Endodermal cell (in vitro differentiated cells): Measurements from ENCODE around the gene RAB18. TPM values are rescaled to one million over a fixed set of nuclear protein-coding genes. Genes with fewer than 3 reads are reported as not detected.

Experiments
- DNase-seq: peaks from one replicate; pipeline ENCODE4 v3.0.0-alpha.2; 2017
- H3K27ac ChIP-seq: 2 replicates; pipeline ENCODE4 v1.5.1; 2013; ENCODE audit warnings: mild to moderate bottlenecking, low read depth, low read length, moderate library complexity
- H3K27me3 ChIP-seq: 2 replicates; pipeline ENCODE4 v1.6.1; 2013; ENCODE audit warnings: mild to moderate bottlenecking, low read length, moderate library complexity; ENCODE audit not compliant: insufficient read depth, control insufficient read depth, poor library complexity, severe bottlenecking
- H3K36me3 ChIP-seq: 2 replicates; pipeline ENCODE4 v1.7.0; 2013; ENCODE audit warnings: mild to moderate bottlenecking, low read length, moderate library complexity; ENCODE audit not compliant: control insufficient read depth, insufficient read depth
- H3K4me1 ChIP-seq: one replicate; pipeline ENCODE4 v1.7.0; 2013; ENCODE audit warnings: low read length; ENCODE audit not compliant: control insufficient read depth, insufficient read depth
- H3K4me3 ChIP-seq: 2 replicates; pipeline ENCODE4 v1.5.1; 2013; ENCODE audit warnings: mild to moderate bottlenecking, low read length, moderate library complexity
- H3K9ac ChIP-seq: 2 replicates; pipeline ENCODE4 v1.6.1; 2013; ENCODE audit warnings: mild to moderate bottlenecking, low read length, moderate library complexity; ENCODE audit not compliant: poor library complexity, severe bottlenecking; ENCODE audit errors: extremely low read depth
- H3K9me3 ChIP-seq: 2 replicates; pipeline ENCODE4 v1.6.1; 2013; ENCODE audit warnings: mild to moderate bottlenecking, low read length, moderate library complexity; ENCODE audit not compliant: control insufficient read depth
- H3K27ac Mint-ChIP-seq: 2 replicates; pipeline ENCODE4 v1.8.0; 2020; ENCODE audit warnings: mixed read lengths
- H3K27me3 Mint-ChIP-seq: 2 replicates; pipeline ENCODE4 v1.8.0; 2021; ENCODE audit warnings: mild to moderate bottlenecking, mixed read lengths; ENCODE audit not compliant: insufficient read depth
- H3K36me3 Mint-ChIP-seq: 2 replicates; pipeline ENCODE4 v1.8.0; 2020; ENCODE audit warnings: low read depth, mixed read lengths
- H3K4me1 Mint-ChIP-seq: 2 replicates; pipeline ENCODE4 v1.8.0; 2020; ENCODE audit warnings: mixed read lengths
- H3K4me3 Mint-ChIP-seq: 2 replicates; pipeline ENCODE4 v1.8.0; 2020; ENCODE audit warnings: mild to moderate bottlenecking, moderate library complexity, mixed read lengths
- H3K9me3 Mint-ChIP-seq: 2 replicates; pipeline ENCODE4 v1.8.0; 2020; ENCODE audit warnings: mild to moderate bottlenecking, mixed read lengths
- CTCF ChIP-seq: fragments of 200-600 bp; sonication (generic); conservative IDR thresholded peaks from 2 replicates; pipeline ENCODE4 v1.5.0; 2021; ENCODE audit warnings: antibody characterized with exemption, mild to moderate bottlenecking
- WGBS, 2 experiments: methylation state at CpG; one replicate each; pipeline versions ENCODE4 v1.1.5 to v1.1.7; 2013; ENCODE audit warnings: missing lambda C conversion rate in 2 of 2, mixed read lengths in 1 of 2; ENCODE audit not compliant: insufficient coverage in 1 of 2, insufficient read length in 1 of 2; 5-methylcytosine and 5-hydroxymethylcytosine counted together
- total RNA-seq, 2 donors: library from RNA; stranded (reverse); fragmentation: NEBNext Ultra II Directional in 1 of 2; extraction: Animal tissue kit (Norgen Biotek cat#: 25700) in 1 of 2; gene quantifications; 2 replicates in 1 of 2; 3 replicates in 1 of 2; pipeline ENCODE4 v1.2.1, GENCODE V29; 2021

RAB18 gene
- total RNA-seq, 2 donors from 2014 or later, result 122 to 150 TPM

GRCh38 chr10:27535317-27535716 is 31.2 kb downstream of the RAB18 start:
- Histone ChIP-seq H3K27me3 (no peaks in the 10 kb centered on the region), H3K9ac (no peak overlapping the region), H3K4me3 (no peak overlapping the region), H3K4me1 (no peaks in the 10 kb centered on the region), H3K27ac (no peak overlapping the region), H3K36me3 (peaks cover 76% of the 10 kb centered on the region), H3K9me3 (peaks cover 13% of the 10 kb centered on the region)
- no peak overlapping the region for H3K4me3 Mint-ChIP-seq
- no peak for TF ChIP-seq CTCF
- H3K4me1 Mint-ChIP-seq, result peaks cover 12% of the 10 kb centered on the region
- DNase-seq, result no peak
- H3K36me3 Mint-ChIP-seq, result peaks cover 19% of the 10 kb centered on the region
- 90 to 94% methylated on average over 3 to 4 of the region's 4 CpGs for WGBS, 2 experiments
- H3K27ac Mint-ChIP-seq, result no peak overlapping the region
- no peaks in the 10 kb centered on the region for H3K27me3 Mint-ChIP-seq
- no peaks in the 10 kb centered on the region for H3K9me3 Mint-ChIP-seq

GRCh38 chr10:27536437-27536836 is 32.3 kb downstream of the RAB18 start:
- Histone ChIP-seq H3K9ac (no peak overlapping the region), H3K4me1 (no peaks in the 10 kb centered on the region), H3K27ac (no peak overlapping the region), H3K9me3 (peaks cover 13% of the 10 kb centered on the region), H3K36me3 (peaks cover 82% of the 10 kb centered on the region), H3K4me3 (no peak overlapping the region), H3K27me3 (no peaks in the 10 kb centered on the region)
- Mint-ChIP-seq H3K4me1 (peaks cover 10% of the 10 kb centered on the region), H3K9me3 (no peaks in the 10 kb centered on the region), H3K36me3 (peaks cover 19% of the 10 kb centered on the region), H3K27ac (no peak overlapping the region), H3K27me3 (no peaks in the 10 kb centered on the region), H3K4me3 (no peak overlapping the region)
- TF ChIP-seq CTCF, result no peak
- no peak for DNase-seq

- Mint-ChIP-seq H3K4me3 (no peak overlapping the region), H3K9me3 (no peaks in the 10 kb centered on the region), H3K36me3 (peaks cover 23% of the 10 kb centered on the region), H3K27me3 (no peaks in the 10 kb centered on the region), H3K27ac (no peak overlapping the region), H3K4me1 (peaks cover 13% of the 10 kb centered on the region)
- DNase-seq, result no peak
- no peak overlapping the region for H3K4me3 ChIP-seq
- H3K4me1 ChIP-seq, result no peaks in the 10 kb centered on the region
- H3K9me3 ChIP-seq, result peaks cover 13% of the 10 kb centered on the region
- TF ChIP-seq CTCF, result no peak
- no peak overlapping the region for H3K9ac ChIP-seq
- H3K36me3 ChIP-seq, result peaks cover 83% of the 10 kb centered on the region
- no peak overlapping the region for H3K27ac ChIP-seq
- no peaks in the 10 kb centered on the region for H3K27me3 ChIP-seq
- WGBS, 2 experiments, result 97% methylated on average over 3 of the region's 3 CpGs
Measured at GRCh38 chr10:27537166-27537565, 33.1 kb downstream of the RAB18 start.
